A204.1 (cell line): Measurements from ENCODE around the gene RETREG3.

ENCODE experiments used
- FAIRE-seq: peaks from 2 replicates; lab custom pipeline; 2012; peaks lifted over from hg19 to GRCh38; lab: Jason Lieb, UNC

Gene RETREG3

DNA sequence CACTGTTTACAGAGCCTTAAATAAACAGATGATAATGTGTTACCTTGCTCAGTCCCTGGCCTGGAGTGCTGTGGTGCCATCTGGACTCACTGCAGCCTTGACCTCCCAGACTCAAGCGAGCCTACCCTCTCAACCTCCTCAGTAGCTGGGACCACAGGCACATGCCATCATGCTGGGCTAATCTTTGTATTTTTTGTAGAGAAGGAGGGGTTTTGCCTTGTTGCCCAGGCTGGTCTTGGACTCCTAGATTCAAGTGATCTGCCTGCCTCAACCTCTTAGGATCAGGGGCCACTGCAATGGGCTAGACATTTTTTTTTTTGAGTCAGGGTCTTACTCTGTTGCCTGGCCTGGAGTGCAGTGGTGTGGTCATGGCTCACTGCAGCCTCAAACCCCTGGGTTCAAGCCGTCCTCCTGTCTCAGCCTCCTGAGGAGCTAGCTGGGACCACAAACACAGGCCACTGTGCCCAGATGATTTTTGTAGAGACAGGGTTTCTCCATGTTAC lies 78.2 kb downstream of the RETREG3 start:
- no peak for FAIRE-seq
